ENCODE results near the gene LRP1B.

The LRP1B gene

GRCh38 chr2:141692829-141693228 is 438.0 kb downstream of the LRP1B start:
- no peak for DNase-seq (ENCODE audit: low read depth in 2 of 2)

- no peak for DNase-seq (ENCODE audit: low read depth in 2 of 2)
Observed at GRCh38 chr2:141676139-141676538, 454.7 kb downstream of the LRP1B start.

GRCh38 chr2:141666191-141666590 is 464.6 kb downstream of the LRP1B start:
- DNase-seq (ENCODE audit: low read depth in 2 of 2), result no peak

- DNase-seq (ENCODE audit: low read depth in 2 of 2), result no peak
Observed at GRCh38 chr2:141660232-141660631, 470.6 kb downstream of the LRP1B start.

- DNase-seq (ENCODE audit: low read depth in 2 of 2), result no peak
Observed at GRCh38 chr2:141654311-141654710, 476.5 kb downstream of the LRP1B start.

- no peak for DNase-seq (ENCODE audit: low read depth in 2 of 2)
Observed at GRCh38 chr2:141653184-141653583, 477.6 kb downstream of the LRP1B start.

GRCh38 chr2:141652308-141652707 is 478.5 kb downstream of the LRP1B start:
- DNase-seq (ENCODE audit: low read depth in 2 of 2), result no peak

GRCh38 chr2:141647353-141647752 is 483.5 kb downstream of the LRP1B start:
- DNase-seq (ENCODE audit: low read depth in 2 of 2), result no peak

- DNase-seq (ENCODE audit: low read depth in 2 of 2), result no peak
Observed at GRCh38 chr2:141641462-141641861, 489.4 kb downstream of the LRP1B start.

GRCh38 chr2:141639809-141640208 is 491.0 kb downstream of the LRP1B start:
- DNase-seq (ENCODE audit: low read depth in 2 of 2), result no peak

GRCh38 chr2:141633132-141633531 is 497.7 kb downstream of the LRP1B start:
- no peak for DNase-seq (ENCODE audit: low read depth in 2 of 2)

- DNase-seq (ENCODE audit: low read depth in 2 of 2), result no peak
Observed at GRCh38 chr2:141630407-141630930, 500.3 kb downstream of the LRP1B start.

- DNase-seq (ENCODE audit: low read depth in 2 of 2), result no peak
Observed at GRCh38 chr2:141620372-141620771, 510.4 kb downstream of the LRP1B start.

- no peak for DNase-seq (ENCODE audit: low read depth in 2 of 2)
Observed at GRCh38 chr2:141618457-141618856, 512.4 kb downstream of the LRP1B start.

- no peak for DNase-seq (ENCODE audit: low read depth in 2 of 2)
Observed at GRCh38 chr2:141611981-141612380, 518.8 kb downstream of the LRP1B start.

- DNase-seq (ENCODE audit: low read depth in 2 of 2), result no peak
Observed at GRCh38 chr2:141611176-141611571, 519.6 kb downstream of the LRP1B start.

GRCh38 chr2:141610564-141611175 is 520.1 kb downstream of the LRP1B start:
- no peak for DNase-seq (ENCODE audit: low read depth in 2 of 2)

GRCh38 chr2:141605163-141605562 is 525.7 kb downstream of the LRP1B start:
- no peak for DNase-seq (ENCODE audit: low read depth in 2 of 2)

GRCh38 chr2:141601511-141602152 is 529.2 kb downstream of the LRP1B start:
- DNase-seq (ENCODE audit: low read depth in 2 of 2), result no peak

GRCh38 chr2:141599721-141600120 is 531.1 kb downstream of the LRP1B start:
- no peak for DNase-seq (ENCODE audit: low read depth in 2 of 2)

GRCh38 chr2:141598982-141599381 is 531.8 kb downstream of the LRP1B start:
- DNase-seq (ENCODE audit: low read depth in 2 of 2), result no peak

GRCh38 chr2:141595316-141595920 is 535.4 kb downstream of the LRP1B start:
- DNase-seq (ENCODE audit: low read depth in 2 of 2), result no peak

- DNase-seq (ENCODE audit: low read depth in 2 of 2), result no peak
Observed at GRCh38 chr2:141591787-141592186, 539.0 kb downstream of the LRP1B start.
